ENCODE results near the gene FAM89B. TPM values are rescaled to one million over a fixed set of nuclear protein-coding genes. Genes with fewer than 3 reads are reported as not detected.

Gene FAM89B
- polyA plus RNA-seq, 1 donor (not counting 4 experiments of a cell fraction or from before 2014, with no cell fraction given) = 11.5 TPM

- no peak for FAIRE-seq
- Histone ChIP-seq H3K9ac (ENCODE audit: control insufficient read depth, extremely low read depth, insufficient read depth, low read length) (no peak overlapping the region), H3K79me2 (ENCODE audit: control insufficient read depth, insufficient read depth, low read length) (no peaks in the 10 kb centered on the region), H3K27me3 (ENCODE audit: control insufficient read depth, extremely low read depth, insufficient read depth, low read length) (no peaks in the 10 kb centered on the region), H3K36me3 (ENCODE audit: control insufficient read depth in 2 of 2, extremely low read depth in 1 of 2, insufficient read depth in 2 of 2, low read length in 2 of 2) (peaks cover 6 to 18% of the 10 kb centered on the region in 2 experiments), H3K9me1 (ENCODE audit: control insufficient read depth, extremely low read depth, insufficient read depth, low read length) (no peaks in the 10 kb centered on the region), H3K4me1 (ENCODE audit: control insufficient read depth, extremely low read depth, insufficient read depth, low read length) (peaks cover 14% of the 10 kb centered on the region), H2AFZ (ENCODE audit: control insufficient read depth, low read length) (no peak overlapping the region), H3K27ac (ENCODE audit: control insufficient read depth, insufficient read depth, low read length) (no peak overlapping the region), H4K20me1 (ENCODE audit: control insufficient read depth, extremely low read depth, insufficient read depth, low read length) (peaks cover 3% of the 10 kb centered on the region), H3K4me2 (ENCODE audit: control insufficient read depth, extremely low read depth, insufficient read depth, low read depth, low read length) (no peak overlapping the region), H3K4me3 (ENCODE audit: control insufficient read depth in 2 of 3, extremely low read depth in 1 of 3, insufficient read depth in 2 of 3, low read depth in 1 of 3, low read length in 3 of 3) (no peak overlapping the region), H3K9me3 (ENCODE audit: control insufficient read depth, low read depth, low read length) (no peaks in the 10 kb centered on the region)
- dilution Hi-C loops (cut with MboI; ENCODE audit: extremely low pct_ligation_motif_present, low sequenced_read_pairs) = no loop called here
- no peak for TF ChIP-seq EZH2 (IDR thresholded peaks at IDR 0.05; ENCODE audit: low read length)
- TF ChIP-seq CTCF (optimal IDR thresholded peaks at IDR 0.05 in 1 of 3, IDR thresholded peaks at IDR 0.05 in 1 of 3, conservative IDR thresholded peaks at IDR 0.05 in 1 of 3; ENCODE audit: extremely low read depth in 1 of 3, insufficient read depth in 2 of 3, low read length in 3 of 3) = no peak
- no peak for DNase-seq (ENCODE audit: low read depth, low spot score)
Measured at GRCh38 chr11:65537296-65537597, 35.1 kb upstream of the FAM89B start.

GRCh38 chr11:65537620-65538231 is 34.6 kb upstream of the FAM89B start:
- Histone ChIP-seq H3K9ac (ENCODE audit: control insufficient read depth, extremely low read depth, insufficient read depth, low read length) (no peak overlapping the region), H3K79me2 (ENCODE audit: control insufficient read depth, insufficient read depth, low read length) (no peaks in the 10 kb centered on the region), H2AFZ (ENCODE audit: control insufficient read depth, low read length) (no peak overlapping the region), H3K4me3 (ENCODE audit: control insufficient read depth in 2 of 3, extremely low read depth in 1 of 3, insufficient read depth in 2 of 3, low read depth in 1 of 3, low read length in 3 of 3) (no peak overlapping the region), H3K27me3 (ENCODE audit: control insufficient read depth, extremely low read depth, insufficient read depth, low read length) (no peaks in the 10 kb centered on the region), H3K9me3 (ENCODE audit: control insufficient read depth, low read depth, low read length) (no peaks in the 10 kb centered on the region), H3K27ac (ENCODE audit: control insufficient read depth, insufficient read depth, low read length) (no peak overlapping the region), H3K4me2 (ENCODE audit: control insufficient read depth, extremely low read depth, insufficient read depth, low read depth, low read length) (no peak overlapping the region), H3K36me3 (ENCODE audit: control insufficient read depth in 2 of 2, extremely low read depth in 1 of 2, insufficient read depth in 2 of 2, low read length in 2 of 2) (peaks cover 6 to 14% of the 10 kb centered on the region in 2 experiments), H3K9me1 (ENCODE audit: control insufficient read depth, extremely low read depth, insufficient read depth, low read length) (no peaks in the 10 kb centered on the region), H3K4me1 (ENCODE audit: control insufficient read depth, extremely low read depth, insufficient read depth, low read length) (peaks cover 14% of the 10 kb centered on the region), H4K20me1 (ENCODE audit: control insufficient read depth, extremely low read depth, insufficient read depth, low read length) (peaks cover 3% of the 10 kb centered on the region)
- dilution Hi-C loops (cut with MboI; ENCODE audit: extremely low pct_ligation_motif_present, low sequenced_read_pairs) = no loop called here
- TF ChIP-seq CTCF (optimal IDR thresholded peaks at IDR 0.05 in 1 of 3, IDR thresholded peaks at IDR 0.05 in 1 of 3, conservative IDR thresholded peaks at IDR 0.05 in 1 of 3; ENCODE audit: extremely low read depth in 1 of 3, insufficient read depth in 2 of 3, low read length in 3 of 3) = no peak
- TF ChIP-seq EZH2 (IDR thresholded peaks at IDR 0.05; ENCODE audit: low read length) = no peak
- FAIRE-seq = no peak
- no peak for DNase-seq (ENCODE audit: low read depth, low spot score)

All from keratinocyte (primary cell).